K562 (cell line): ENCODE measurements around the gene PYGL. TPM values are rescaled to one million over a fixed set of nuclear protein-coding genes. Genes with fewer than 3 reads are reported as not detected.

Experiments
- ATAC-seq: fragments of 200-7000 bp; cut with Tn5 transposase; 3 replicates; pipeline ENCODE4 v1.9.1; 2020; ENCODE audit warnings: moderate library complexity
- BruUV-seq: library from RNA; stranded (reverse); fragments of 400-500 nt; replicated peaks from 2 replicates; lab custom pipeline; 2021; lab: Mats Ljungman, UMichigan
- CTCF ChIA-PET: fragments of 300-600 bp; formaldehyde crosslinking; extraction: SDS; loops from one replicate; lab custom pipeline; 2021; ENCODE audit warnings: low intra/inter-chr PET ratio; lab: Yijun Ruan, JAX
- POLR2A ChIA-PET: fragments of 300-600, 350-650 bp; sonication (Branson Sonifier 250); formaldehyde crosslinking; extraction: SDS; loops from one replicate; lab custom pipeline; 2021; ENCODE audit warnings: antibody characterized with exemption, inconsistent platforms; lab: Yijun Ruan, JAX
- DNase-seq, 4 experiments: peaks; one replicate each; pipeline versions ENCODE4 v3.0.0 to v3.0.0-alpha.2; 2011 to 2018; ENCODE audit warnings: low spot score in 3 of 4, mixed read lengths in 3 of 4; ENCODE audit errors: extremely low read depth in 1 of 4
- FAIRE-seq: peaks from 2 replicates; lab custom pipeline; 2011; peaks lifted over from hg19 to GRCh38; lab: Jason Lieb, UNC
- H2AFZ ChIP-seq: 2 replicates; pipeline ENCODE4 v1.6.0; 2011; ENCODE audit warnings: low read depth, low read length, control low read depth, inconsistent platforms
- H3K27ac ChIP-seq: fragments of 200-600 bp; 3 replicates; pipeline ENCODE4 v1.8.0; 2011; ENCODE audit warnings: low read depth, mild to moderate bottlenecking, control low read depth, inconsistent platforms, low read length, moderate library complexity, mixed read lengths; ENCODE audit errors: extremely low read depth
- H3K27me3 ChIP-seq, 2 experiments: fragments of 300-600 bp in 1 of 2; 2 replicates in 1 of 2; 3 replicates in 1 of 2; pipeline versions ENCODE4 v1.6.0 to v1.8.0; 2011; ENCODE audit warnings: inconsistent platforms in 2 of 2, low read length in 2 of 2, mild to moderate bottlenecking in 1 of 2, mixed read lengths in 1 of 2, moderate library complexity in 1 of 2; ENCODE audit not compliant: control insufficient read depth in 2 of 2, insufficient read depth in 2 of 2
- H3K36me3 ChIP-seq: fragments of 300-600 bp; 3 replicates; pipeline ENCODE4 v1.8.0; 2011; ENCODE audit warnings: mild to moderate bottlenecking, low read length, inconsistent platforms; ENCODE audit not compliant: control insufficient read depth, insufficient read depth
- H3K4me1 ChIP-seq, 2 experiments: fragments of 200-600 bp in 1 of 2; replicated peaks in 1 of 2; 2 replicates in 1 of 2; 3 replicates in 1 of 2; pipeline versions ENCODE4 v1.5.1 to v1.8.0; 2011; ENCODE audit warnings: inconsistent platforms in 2 of 2, low read length in 2 of 2, mild to moderate bottlenecking in 1 of 2, mixed read lengths in 1 of 2, moderate library complexity in 1 of 2; ENCODE audit not compliant: control insufficient read depth in 2 of 2, insufficient read depth in 2 of 2
- H3K4me2 ChIP-seq: 2 replicates; pipeline ENCODE4 v1.6.1; 2011; ENCODE audit warnings: low read length, control low read depth, inconsistent platforms, mixed read lengths; ENCODE audit not compliant: insufficient read depth
- H3K4me3 ChIP-seq: fragments of 200-600 bp; sonication (generic), shearing (Covaris generic); 2 replicates; pipeline ENCODE4 v1.5.1; 2016; ENCODE audit warnings: control low read depth, inconsistent platforms
- H3K79me2 ChIP-seq: fragments of 200-600 bp; 3 replicates; pipeline ENCODE4 v1.8.0; 2011; ENCODE audit warnings: low read length, inconsistent platforms; ENCODE audit not compliant: control insufficient read depth, insufficient read depth
- H3K9ac ChIP-seq, 2 experiments: 2 replicates each; pipeline versions ENCODE4 v1.6.0 to v1.6.1; 2011; ENCODE audit warnings: low read depth in 2 of 2, low read length in 2 of 2, control low read depth in 1 of 2, inconsistent platforms in 1 of 2, mild to moderate bottlenecking in 1 of 2, mixed read lengths in 1 of 2; ENCODE audit not compliant: insufficient read depth in 1 of 2
- H3K9me1 ChIP-seq: one replicate; pipeline ENCODE4 v1.6.0; 2011; ENCODE audit warnings: inconsistent platforms, mild to moderate bottlenecking, low read length, moderate library complexity; ENCODE audit not compliant: control insufficient read depth, insufficient read depth
- H3K9me3 ChIP-seq: replicated peaks from 2 replicates; pipeline ENCODE4 v1.5.1; 2011; ENCODE audit warnings: low read depth, low read length, inconsistent platforms; ENCODE audit not compliant: control insufficient read depth, insufficient read depth
- H4K20me1 ChIP-seq: replicated peaks from 2 replicates; pipeline ENCODE4 v1.6.1; 2011; ENCODE audit warnings: low read length, inconsistent platforms, mixed read lengths; ENCODE audit not compliant: control insufficient read depth, insufficient read depth
- BRCA1 ChIP-seq, 2 experiments: fragments of 450-650 bp in 1 of 2; sonication (generic) in 1 of 2; formaldehyde crosslinking in 1 of 2; IDR thresholded peaks; 2 replicates each; pipeline versions ENCODE4 v1.5.0 to v1.6.1; 2017 to 2020; ENCODE audit warnings: mild to moderate bottlenecking in 1 of 2, missing genetic modification reagents in 1 of 2
- CBFB ChIP-seq: sonication (generic); formaldehyde crosslinking; IDR thresholded peaks from 2 replicates; pipeline ENCODE4 v1.4.0; 2020; ENCODE audit warnings: mild to moderate bottlenecking, missing genetic modification reagents
- HDAC6 ChIP-seq: IDR thresholded peaks from 2 replicates; pipeline ENCODE4 v1.6.1; 2012; ENCODE audit warnings: low read depth, mild to moderate bottlenecking, control low read depth, inconsistent platforms, low read length, moderate library complexity
- IRF2 ChIP-seq: sonication (generic); formaldehyde crosslinking; IDR thresholded peaks from 2 replicates; pipeline ENCODE4 v1.8.1; 2022; ENCODE audit warnings: mild to moderate bottlenecking, missing genetic modification reagents
- KLF13 ChIP-seq: fragments of 450-650 bp; IDR thresholded peaks from 2 replicates; pipeline ENCODE4 v1.6.1; 2016; ENCODE audit warnings: missing genetic modification characterization, low read depth, mild to moderate bottlenecking, missing compliant biosample characterization, moderate library complexity, borderline replicate concordance
- MAFG ChIP-seq: fragments of 450-650 bp; conservative IDR thresholded peaks from 2 replicates; pipeline ENCODE4 v1.6.1; 2016; ENCODE audit warnings: missing genetic modification characterization, missing compliant biosample characterization
- POLR2A ChIP-seq: fragments of 450-650 bp; conservative IDR thresholded peaks from 2 replicates; pipeline ENCODE4 v1.6.1; 2016
- POLR2H ChIP-seq: IDR thresholded peaks from 2 replicates; pipeline ENCODE4 v1.6.1; 2016; ENCODE audit warnings: missing genetic modification characterization, low read depth, mild to moderate bottlenecking, control low read depth, missing compliant biosample characterization, moderate library complexity
- SOX6 ChIP-seq: fragments of 450-650 bp; IDR thresholded peaks from 2 replicates; pipeline ENCODE4 v1.6.1; 2014; ENCODE audit warnings: mild to moderate bottlenecking
- SPI1 ChIP-seq: IDR thresholded peaks from 2 replicates; pipeline ENCODE4 v1.6.1; 2011; ENCODE audit warnings: low read depth, low read length, control low read depth, borderline replicate concordance
- SRSF1 ChIP-seq: fragments of 200-400 bp; formaldehyde crosslinking; IDR thresholded peaks from 2 replicates; pipeline ENCODE4 v1.6.1; 2017; ENCODE audit warnings: mild to moderate bottlenecking, low read depth, low read length, moderate library complexity
- ZFPM2 ChIP-seq: fragments of 250-450 bp; sonication (Bioruptor Pico); IDR thresholded peaks from 2 replicates; pipeline ENCODE4 v1.5.1; 2022; ENCODE audit warnings: mild to moderate bottlenecking
- ZNF79 ChIP-seq: fragments of 250-450 bp; sonication (Bioruptor Pico); IDR thresholded peaks from 2 replicates; pipeline ENCODE4 v1.4.0; 2020; ENCODE audit warnings: low read depth, mild to moderate bottlenecking, moderate library complexity
- WGBS: fragments of 100-300 bp; shearing (Covaris generic); methylation state at CpG from one replicate; pipeline ENCODE4 v1.1.6; 2016; ENCODE audit warnings: low coverage, mixed read lengths; ENCODE audit not compliant: insufficient coverage; ENCODE audit errors: missing lambda C conversion rate; 5-methylcytosine and 5-hydroxymethylcytosine counted together
- in situ Hi-C: fragments of 300-500 bp; cut with MboI; formaldehyde crosslinking; loops from 4 replicates; pipeline ENCODE4 v1.15.0; 2018; ENCODE audit warnings: inconsistent platforms, mixed read lengths
- intact Hi-C: fragments of 100-400 bp; cut with micrococcal nuclease; formaldehyde crosslinking; loops from 2 replicates; pipeline ENCODE4 v1.14.2; 2022
- polyA plus RNA-seq, 8 experiments: library from polyadenylated mRNA; depleted of rRNA in 4 of 8; stranded (reverse) in 5 of 8; unstranded in 3 of 8; fragments of >200 nt; fragmentation: Nextera tagmentation in 2 of 8; fragmentation: Illumina TruSeq in 1 of 8; extraction: Ambion mirVana in 2 of 8; extraction: Trizol in 1 of 8; gene quantifications; 2 replicates each; pipeline versions ENCODE4 v1.2.1 to v1.2.3, GENCODE V29; 2011 to 2014; ENCODE audit warnings: inconsistent platforms in 1 of 8, missing spikeins in 1 of 8
- total RNA-seq, 7 experiments: library from RNA; depleted of rRNA in 6 of 7; stranded (reverse); fragments of >200 nt in 6 of 7; fragmentation: Illumina TruSeq in 2 of 7; extraction: Trizol in 2 of 7; gene quantifications; 2 replicates each; pipeline versions ENCODE4 v1.2.1 to v1.2.3, GENCODE V29; 2011 to 2021; ENCODE audit warnings: low replicate concordance in 1 of 7
- TF ChIP-seq, protein P1 (sequence below): fragments of 250-450 bp; sonication (Bioruptor Pico); IDR thresholded peaks from 2 replicates; pipeline ENCODE4 v1.4.0; 2020; ENCODE audit warnings: mild to moderate bottlenecking, moderate library complexity

PYGL gene
- total and polyA plus RNA-seq, 9 of the 15 experiments (the other 6 are each of a cell fraction or from before 2014, with no cell fraction given): 3.5 to 17.9 (median 13.1) TPM

DNA sequence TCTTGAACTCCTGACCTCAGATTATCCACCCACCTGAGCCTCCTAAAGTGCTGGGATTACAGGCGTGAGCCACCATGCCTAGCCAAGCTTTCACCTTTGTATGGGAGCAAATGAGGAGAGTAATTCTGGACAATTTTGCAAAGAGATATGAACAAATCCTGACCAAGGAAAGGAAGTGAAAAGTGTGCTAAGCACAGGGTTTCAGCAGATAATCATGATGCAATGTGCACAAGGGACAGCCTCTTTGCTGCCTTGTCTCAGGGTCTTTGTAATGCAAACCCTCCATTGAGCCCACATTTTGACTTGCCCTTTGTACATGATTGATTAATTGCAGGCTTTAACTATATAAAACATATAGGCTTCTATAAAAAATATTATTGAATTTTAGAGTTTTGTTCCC is 9.2 kb upstream of the PYGL start:
- in situ Hi-C loops (no loop called here), intact Hi-C loops (loop anchor here (10.0 kb wide), 1 partner anchor 271 kb away; no protein-coding TSS in a partner anchor)
- H3K79me2 ChIP-seq: no peaks in the 10 kb centered on the region
- 44% methylated on average over 1 of the region's 1 CpG for WGBS
- BruUV-seq: no TSS peak
- TF ChIP-seq SOX6: no peak
- no peak for TF ChIP-seq SRSF1
- no peak for TF ChIP-seq SPI1
- TF ChIP-seq IRF2: no peak
- TF ChIP-seq, protein P1, sequence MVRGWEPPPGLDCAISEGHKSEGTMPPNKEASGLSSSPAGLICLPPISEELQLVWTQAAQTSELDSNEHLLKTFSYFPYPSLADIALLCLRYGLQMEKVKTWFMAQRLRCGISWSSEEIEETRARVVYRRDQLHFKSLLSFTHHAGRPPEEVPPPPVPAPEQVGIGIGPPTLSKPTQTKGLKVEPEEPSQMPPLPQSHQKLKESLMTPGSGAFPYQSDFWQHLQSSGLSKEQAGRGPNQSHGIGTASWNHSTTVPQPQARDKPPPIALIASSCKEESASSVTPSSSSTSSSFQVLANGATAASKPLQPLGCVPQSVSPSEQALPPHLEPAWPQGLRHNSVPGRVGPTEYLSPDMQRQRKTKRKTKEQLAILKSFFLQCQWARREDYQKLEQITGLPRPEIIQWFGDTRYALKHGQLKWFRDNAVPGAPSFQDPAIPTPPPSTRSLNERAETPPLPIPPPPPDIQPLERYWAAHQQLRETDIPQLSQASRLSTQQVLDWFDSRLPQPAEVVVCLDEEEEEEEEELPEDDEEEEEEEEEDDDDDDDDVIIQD (CRISPR knock-in tag): no peak
- no peak for TF ChIP-seq POLR2H (tag)
- TF ChIP-seq MAFG: no peak
- no peak for TF ChIP-seq BRCA1 (IDR thresholded peaks at IDR 0.05)
- TF ChIP-seq BRCA1 (CRISPR knock-in tag; IDR thresholded peaks at IDR 0.05): no peak
- no peak for TF ChIP-seq HDAC6
- TF ChIP-seq ZFPM2 (CRISPR knock-in tag): no peak
- no peak for TF ChIP-seq CBFB (CRISPR knock-in tag)
- no peak for TF ChIP-seq POLR2A
- TF ChIP-seq KLF13 (tag): no peak
- no peak for TF ChIP-seq ZNF79 (CRISPR knock-in tag)
- H3K4me1 ChIP-seq: peaks cover 0 to 12% of the 10 kb centered on the region in 2 experiments; a peak in 3 of 5 replicates
- H4K20me1 ChIP-seq: no peaks in the 10 kb centered on the region
- no peak overlapping the region for H3K27ac ChIP-seq
- no peaks in the 10 kb centered on the region for H3K9me1 ChIP-seq
- no peak overlapping the region for H2AFZ ChIP-seq
- CTCF ChIA-PET: no interaction called here
- POLR2A ChIA-PET: interaction anchor here (2.0 kb wide), 1 partner anchor 9 kb away, joined by 5 read pairs; the partner anchor contains the start of gene PYGL
- DNase-seq: no peak
- H3K9me3 ChIP-seq: no peaks in the 10 kb centered on the region
- no peaks in the 10 kb centered on the region for H3K36me3 ChIP-seq
- FAIRE-seq: no peak
- no peaks in the 10 kb centered on the region for H3K27me3 ChIP-seq
- ATAC-seq: no peak
- H3K4me3 ChIP-seq: no peak overlapping the region
- H3K9ac ChIP-seq: no peak overlapping the region
- no peak overlapping the region for H3K4me2 ChIP-seq
